HCT116 (cell line): ENCODE results near the gene FOXB1. TPM values are rescaled to one million over a fixed set of nuclear protein-coding genes. Genes with fewer than 3 reads are reported as not detected.

ENCODE experiments used
- ATAC-seq: fragments of 200-7000 bp; cut with Tn5 transposase; 2 replicates; pipeline ENCODE4 v1.9.1; 2020; ENCODE audit warnings: mild to moderate bottlenecking, moderate library complexity
- BruUV-seq: library from RNA; stranded (reverse); fragments of 400-500 nt; replicated peaks from 2 replicates; lab custom pipeline; 2021; lab: Mats Ljungman, UMichigan
- CTCF ChIA-PET: fragments of 300-600 bp; sonication (Branson Sonifier 250); formaldehyde crosslinking; loops from one replicate; lab custom pipeline; 2021; ENCODE audit warnings: antibody characterized with exemption; lab: Charles Lee
- POLR2A ChIA-PET: fragments of 300-600, 350-600 bp; sonication (Branson Sonifier 250); formaldehyde crosslinking; loops from one replicate; lab custom pipeline; 2021; ENCODE audit warnings: antibody characterized with exemption; lab: Charles Lee
- RAD21 ChIA-PET, 2 experiments: fragments of 300-600 bp; sonication (Branson Sonifier 250); formaldehyde crosslinking; loops; one replicate each; lab custom pipeline; 2023; ENCODE audit warnings: low total read pairs in 2 of 2; ENCODE audit not compliant: uncharacterized antibody in 2 of 2, unreplicated experiment in 2 of 2, low non-redundant PET in 1 of 2; lab: Charles Lee
- DNase-seq: peaks from one replicate; pipeline ENCODE4 v3.0.0-alpha.2; 2010; ENCODE audit warnings: low read depth, low spot score
- H2AFZ ChIP-seq: fragments of 200-600 bp; shearing (Covaris generic), sonication (generic); 2 replicates; pipeline ENCODE4 v1.6.1; 2017; ENCODE audit warnings: low read depth, mixed run types, mixed read lengths, antibody characterized with exemption, low read length; ENCODE audit not compliant: poor library complexity, severe bottlenecking
- H3K27ac ChIP-seq: 2 replicates; pipeline ENCODE4 v1.5.1; 2012; ENCODE audit warnings: low read depth, low read length
- H3K27me3 ChIP-seq: fragments of 200-600 bp; sonication (generic); 2 replicates; pipeline ENCODE4 v1.6.1; 2016; ENCODE audit warnings: mixed run types, low read length, mixed read lengths; ENCODE audit not compliant: insufficient read depth
- H3K36me3 ChIP-seq, 2 experiments: fragments of 200-500 bp in 1 of 2; fragments of 200-600 bp in 1 of 2; sonication (Bioruptor generic) in 1 of 2; sonication (generic) in 1 of 2; 2 replicates each; pipeline versions ENCODE4 v1.5.1 to v1.6.1; 2014 to 2016; ENCODE audit warnings: low read length in 2 of 2, inconsistent platforms in 1 of 2, mixed read lengths in 1 of 2, mixed run types in 1 of 2; ENCODE audit not compliant: insufficient read depth in 2 of 2, control insufficient read depth in 1 of 2
- H3K4me1 ChIP-seq, 2 experiments: fragments of 200-600 bp in 1 of 2; sonication (generic) in 1 of 2; 2 replicates each; pipeline versions ENCODE4 v1.5.1 to v1.6.1; 2012 to 2017; ENCODE audit warnings: low read length in 2 of 2, inconsistent platforms in 1 of 2, mild to moderate bottlenecking in 1 of 2, mixed read lengths in 1 of 2, mixed run types in 1 of 2, moderate library complexity in 1 of 2; ENCODE audit not compliant: insufficient read depth in 2 of 2, control insufficient read depth in 1 of 2
- H3K4me2 ChIP-seq: fragments of 200-600 bp; sonication (generic); 2 replicates; pipeline ENCODE4 v1.6.1; 2017; ENCODE audit warnings: mixed run types, low read length, mixed read lengths
- H3K4me3 ChIP-seq, 2 experiments: fragments of 200-600 bp in 1 of 2; sonication (generic) in 1 of 2; replicated peaks in 1 of 2; 2 replicates each; pipeline ENCODE4 v1.5.1; 2011 to 2016; ENCODE audit warnings: low read length in 2 of 2, control low read depth in 1 of 2, low read depth in 1 of 2, mild to moderate bottlenecking in 1 of 2, mixed read lengths in 1 of 2, mixed run types in 1 of 2
- H3K79me2 ChIP-seq: fragments of 200-600 bp; sonication (generic); 2 replicates; pipeline ENCODE4 v1.6.1; 2017; ENCODE audit warnings: mild to moderate bottlenecking, mixed run types, low read length, moderate library complexity, mixed read lengths; ENCODE audit not compliant: insufficient read depth
- H3K9ac ChIP-seq: fragments of 200-600 bp; sonication (generic); 2 replicates; pipeline ENCODE4 v1.6.1; 2016; ENCODE audit warnings: low read length, mixed read lengths
- H3K9me2 ChIP-seq: fragments of 200-600 bp; sonication (generic), shearing (Covaris generic); 2 replicates; pipeline ENCODE4 v1.6.1; 2017; ENCODE audit warnings: mixed run types, mild to moderate bottlenecking, moderate library complexity; ENCODE audit not compliant: insufficient read depth
- H3K9me3 ChIP-seq, 2 experiments: fragments of 200-500 bp in 1 of 2; fragments of 200-600 bp in 1 of 2; sonication (Bioruptor generic) in 1 of 2; sonication (generic) in 1 of 2; 2 replicates each; pipeline ENCODE4 v1.6.1; 2014 to 2017; ENCODE audit warnings: low read length in 2 of 2, mixed read lengths in 2 of 2, inconsistent platforms in 1 of 2, low read depth in 1 of 2, mild to moderate bottlenecking in 1 of 2, mixed run types in 1 of 2, moderate library complexity in 1 of 2; ENCODE audit not compliant: control insufficient read depth in 1 of 2, insufficient read depth in 1 of 2
- H4K20me1 ChIP-seq: fragments of 200-600 bp; sonication (generic), shearing (Covaris generic); 2 replicates; pipeline ENCODE4 v1.6.1; 2017; ENCODE audit warnings: mixed run types, mild to moderate bottlenecking, moderate library complexity; ENCODE audit not compliant: insufficient read depth
- CBX3 ChIP-seq: IDR thresholded peaks from 2 replicates; pipeline ENCODE4 v1.6.1; 2012; ENCODE audit warnings: low read depth
- CEBPB ChIP-seq: IDR thresholded peaks from 2 replicates; pipeline ENCODE4 v1.6.1; 2012; ENCODE audit warnings: low read depth
- CTCF ChIP-seq, 3 experiments: fragments of 200-600 bp in 1 of 3; sonication (generic) in 1 of 3; IDR thresholded peaks in 2 of 3; conservative IDR thresholded peaks in 1 of 3; 2 replicates each; pipeline ENCODE4 v1.5.1; 2012 to 2017; ENCODE audit warnings: low read depth in 2 of 3, low read length in 2 of 3, antibody characterized with exemption in 1 of 3, borderline replicate concordance in 1 of 3, control low read depth in 1 of 3, mild to moderate bottlenecking in 1 of 3, mixed read lengths in 1 of 3, mixed run types in 1 of 3, moderate library complexity in 1 of 3; ENCODE audit not compliant: insufficient read depth in 1 of 3
- EZH2phosphoT487 ChIP-seq: fragments of 200-600 bp; IDR thresholded peaks from 2 replicates; pipeline ENCODE4 v1.6.1; 2018; ENCODE audit warnings: antibody characterized with exemption, borderline replicate concordance
- FOSL1 ChIP-seq: IDR thresholded peaks from 2 replicates; pipeline ENCODE4 v1.6.1; 2012; ENCODE audit warnings: low read depth
- POLR2AphosphoS5 ChIP-seq: IDR thresholded peaks from 2 replicates; pipeline ENCODE4 v1.6.1; 2011; ENCODE audit warnings: mild to moderate bottlenecking, low read depth, low read length, moderate library complexity
- RAD21 ChIP-seq: IDR thresholded peaks from 2 replicates; pipeline ENCODE4 v1.6.1; 2012; ENCODE audit warnings: low read depth, mild to moderate bottlenecking
- SIN3A ChIP-seq: IDR thresholded peaks from 2 replicates; pipeline ENCODE4 v1.6.1; 2012; ENCODE audit warnings: low read depth
- SRF ChIP-seq: IDR thresholded peaks from 2 replicates; pipeline ENCODE4 v1.6.1; 2012; ENCODE audit warnings: low read depth
- TCF7L2 ChIP-seq: IDR thresholded peaks from 2 replicates; pipeline ENCODE4 v1.7.0; 2011; ENCODE audit warnings: borderline replicate concordance, inconsistent platforms; ENCODE audit not compliant: insufficient read depth, insufficient read length; ENCODE audit errors: extremely low read depth
- YY1 ChIP-seq: IDR thresholded peaks from 2 replicates; pipeline ENCODE4 v1.6.1; 2011; ENCODE audit warnings: low read length, low read depth, moderate library complexity, mild to moderate bottlenecking; ENCODE audit not compliant: insufficient replicate concordance; ENCODE audit errors: extremely low read depth
- ZBTB33 ChIP-seq: IDR thresholded peaks from 2 replicates; pipeline ENCODE4 v1.6.1; 2011; ENCODE audit warnings: mild to moderate bottlenecking, low read length, moderate library complexity; ENCODE audit not compliant: insufficient replicate concordance; ENCODE audit errors: extremely low read depth
- ZFX ChIP-seq: fragments of 450-650 bp; IDR thresholded peaks from 2 replicates; pipeline ENCODE4 v1.6.1; 2017
- ZNF274 ChIP-seq: fragments of 200-500 bp; sonication (Bioruptor generic); IDR thresholded peaks from 2 replicates; pipeline ENCODE4 v1.6.1; 2014; ENCODE audit warnings: mild to moderate bottlenecking, low read depth, low read length, inconsistent platforms
- intact Hi-C: fragments of 100-400 bp; cut with micrococcal nuclease; formaldehyde crosslinking; loops from 2 replicates; pipeline ENCODE4 v1.10.0; 2022
- total RNA-seq: library from RNA; stranded (reverse); gene quantifications from one replicate; pipeline ENCODE4 v1.2.1, GENCODE V29; 2021; ENCODE audit not compliant: unreplicated experiment

FOXB1 gene
- total RNA-seq, 1 experiment from 2014 or later: not detected

GRCh38 chr15:59993041-59993750, 10.9 kb upstream of the FOXB1 start:
- POLR2A ChIA-PET: no interaction called here
- H3K4me2 ChIP-seq: no peak overlapping the region
- H3K27me3 ChIP-seq: peaks cover 34% of the 10 kb centered on the region

GRCh38 chr15:59993950-59994401, 10.1 kb upstream of the FOXB1 start:
- CTCF ChIA-PET: interaction anchor here (1.0 kb wide), 1 partner anchor 10 kb away, joined by 3 read pairs; the partner anchor contains the start of gene FOXB1
- BruUV-seq: no TSS peak
- no peak for DNase-seq
- Histone ChIP-seq H3K9ac (no peak overlapping the region), H3K9me3 (no peaks in the 10 kb centered on the region), H3K4me2 (no peak overlapping the region), H3K79me2 (no peaks in the 10 kb centered on the region), H3K27me3 (peaks cover 39% of the 10 kb centered on the region), H3K4me3 (no peak overlapping the region), H2AFZ (no peak overlapping the region), H4K20me1 (no peaks in the 10 kb centered on the region), H3K27ac (no peak overlapping the region), H3K36me3 (no peaks in the 10 kb centered on the region), H3K9me2 (no peaks in the 10 kb centered on the region), H3K4me1 (no peaks in the 10 kb centered on the region)
- RAD21 ChIA-PET: no interaction called here
- POLR2A ChIA-PET: no interaction called here
- intact Hi-C loops: no loop called here
- peak; percentile 72 for ATAC-seq
- TF ChIP-seq ZFX (no peak), CBX3 (no peak), SRF (no peak), EZH2phosphoT487 (no peak), CEBPB (no peak), SIN3A (no peak), RAD21 (0 out of 2 replicates have a peak, but pooled peaks have one; percentile 4), FOSL1 (no peak), ZBTB33 (no peak), CTCF (IDR thresholded peaks at IDR 0.05 in 2 of 3, conservative IDR thresholded peaks at IDR 0.05 in 1 of 3; ENCODE audit: borderline replicate concordance in 1 of 3, insufficient read depth in 1 of 3, low read depth in 2 of 3, low read length in 2 of 3) (peak in 2 of 3 experiments; percentile 29 to 36; a peak in 2 of 6 replicates), TCF7L2 (no peak), POLR2AphosphoS5 (no peak)

More at GRCh38 chr15:59993041-59993750, 10.9 kb upstream of the FOXB1 start:
- BruUV-seq: no TSS peak
- intact Hi-C loops: no loop called here
- no peak overlapping the region for H3K4me3 ChIP-seq
- H3K79me2 ChIP-seq: no peaks in the 10 kb centered on the region
- H3K4me1 ChIP-seq: no peaks in the 10 kb centered on the region
- no peaks in the 10 kb centered on the region for H4K20me1 ChIP-seq
- H3K36me3 ChIP-seq: no peaks in the 10 kb centered on the region
- H2AFZ ChIP-seq: no peak overlapping the region
- no peak overlapping the region for H3K9ac ChIP-seq
- no peak for ATAC-seq
- CTCF ChIA-PET: interaction anchor here (1.0 kb wide), 1 partner anchor 11 kb away, joined by 3 read pairs; the partner anchor contains the start of gene FOXB1
- H3K9me2 ChIP-seq: no peaks in the 10 kb centered on the region
- TF ChIP-seq YY1: no peak
- no peak for TF ChIP-seq ZNF274
- DNase-seq: no peak
- H3K9me3 ChIP-seq: no peaks in the 10 kb centered on the region
- no peak overlapping the region for H3K27ac ChIP-seq
- RAD21 ChIA-PET: no interaction called here
